NCI-H1105 (cell line): ENCODE measurements around the gene NECAB2.
A peak's percentile ranks its signal among the peaks of the same experiment; 100 is the strongest.

ENCODE experiments used
- DNase-seq: peaks from one replicate; lab custom pipeline; 2025; lab: John Stamatoyannopoulos, UW

Gene NECAB2

DNA sequence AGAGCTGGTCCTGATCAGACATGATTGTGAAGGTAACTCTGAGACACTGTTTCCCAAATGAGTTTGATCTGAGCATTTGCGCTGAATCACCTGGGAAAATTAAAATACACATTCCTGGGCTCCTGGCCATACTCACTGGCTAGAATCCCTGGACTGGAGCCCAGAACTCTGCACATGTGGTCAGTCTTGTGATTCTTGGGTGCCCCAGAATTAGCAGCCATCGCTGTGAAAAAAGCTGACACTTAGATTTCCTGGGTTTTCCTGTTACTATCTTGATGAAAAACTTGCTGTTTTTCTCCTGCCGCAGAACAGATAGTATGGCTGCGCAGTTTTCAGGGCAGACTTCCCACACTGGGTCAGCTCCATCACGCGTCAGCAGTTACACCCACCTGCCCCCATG lies 24.6 kb downstream of the NECAB2 start:
- no peak for DNase-seq

DNA sequence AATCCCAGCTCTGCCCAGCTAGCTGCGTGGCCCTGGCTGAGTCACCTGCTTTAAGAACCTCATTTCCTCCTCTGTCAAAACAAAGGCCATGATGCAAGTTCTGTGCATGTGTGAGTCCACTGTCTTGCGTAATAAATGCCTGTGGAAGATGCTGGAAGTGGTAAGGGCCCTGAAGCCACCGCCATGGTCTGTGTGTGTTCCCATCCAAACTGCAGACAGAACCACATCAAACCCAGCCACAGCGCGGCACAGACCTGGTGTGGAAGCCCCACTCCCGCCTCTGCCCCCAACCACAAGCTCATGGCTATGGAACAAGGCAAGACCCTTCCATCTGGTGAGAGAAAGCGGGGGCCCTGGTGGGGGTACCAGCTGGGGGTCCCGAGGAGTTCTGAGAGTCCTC lies 26.0 kb downstream of the NECAB2 start:
- DNase-seq, result no peak

DNA sequence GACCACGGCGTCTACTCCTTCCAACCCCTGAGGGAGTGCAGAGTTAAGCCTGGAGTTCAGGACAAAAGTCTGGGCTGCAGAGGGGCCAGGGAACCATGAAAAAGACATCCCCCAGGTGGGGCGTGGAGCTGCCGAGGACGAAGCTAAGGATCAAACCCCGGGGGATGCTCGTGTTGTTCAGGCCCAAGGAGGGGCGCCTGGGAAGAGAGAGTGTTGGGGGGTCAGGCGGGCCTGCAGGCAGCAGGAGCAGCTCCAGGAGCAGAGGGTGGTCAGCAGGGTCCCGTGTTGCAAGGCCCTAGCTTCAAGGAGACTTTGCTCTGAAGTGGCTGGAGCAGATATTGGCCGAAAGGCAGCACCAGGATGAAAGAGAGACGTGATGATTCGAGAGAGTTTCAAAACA lies 26.7 kb downstream of the NECAB2 start:
- no peak for DNase-seq

DNA sequence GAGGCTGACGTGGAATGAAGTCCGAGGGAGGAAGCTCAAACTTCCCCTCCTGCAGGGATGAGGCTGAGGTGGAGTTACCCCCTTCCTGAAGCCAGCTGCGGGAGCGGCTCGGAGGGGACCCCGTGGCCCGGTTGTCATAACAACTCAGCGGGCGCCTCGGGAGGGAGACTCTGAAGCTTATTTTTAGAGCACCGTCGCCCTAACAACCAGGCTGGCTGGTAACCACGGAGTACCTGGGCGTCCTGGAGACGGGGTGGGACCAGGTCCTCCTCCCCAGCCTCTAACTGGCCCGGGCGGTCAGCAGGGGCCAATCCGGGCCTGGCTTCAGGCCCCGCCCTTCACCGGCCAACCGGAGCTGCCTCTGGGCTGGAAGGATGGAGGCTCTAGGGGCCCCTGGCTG lies 27.7 kb downstream of the NECAB2 start:
- DNase-seq, result peak; percentile 12

DNA sequence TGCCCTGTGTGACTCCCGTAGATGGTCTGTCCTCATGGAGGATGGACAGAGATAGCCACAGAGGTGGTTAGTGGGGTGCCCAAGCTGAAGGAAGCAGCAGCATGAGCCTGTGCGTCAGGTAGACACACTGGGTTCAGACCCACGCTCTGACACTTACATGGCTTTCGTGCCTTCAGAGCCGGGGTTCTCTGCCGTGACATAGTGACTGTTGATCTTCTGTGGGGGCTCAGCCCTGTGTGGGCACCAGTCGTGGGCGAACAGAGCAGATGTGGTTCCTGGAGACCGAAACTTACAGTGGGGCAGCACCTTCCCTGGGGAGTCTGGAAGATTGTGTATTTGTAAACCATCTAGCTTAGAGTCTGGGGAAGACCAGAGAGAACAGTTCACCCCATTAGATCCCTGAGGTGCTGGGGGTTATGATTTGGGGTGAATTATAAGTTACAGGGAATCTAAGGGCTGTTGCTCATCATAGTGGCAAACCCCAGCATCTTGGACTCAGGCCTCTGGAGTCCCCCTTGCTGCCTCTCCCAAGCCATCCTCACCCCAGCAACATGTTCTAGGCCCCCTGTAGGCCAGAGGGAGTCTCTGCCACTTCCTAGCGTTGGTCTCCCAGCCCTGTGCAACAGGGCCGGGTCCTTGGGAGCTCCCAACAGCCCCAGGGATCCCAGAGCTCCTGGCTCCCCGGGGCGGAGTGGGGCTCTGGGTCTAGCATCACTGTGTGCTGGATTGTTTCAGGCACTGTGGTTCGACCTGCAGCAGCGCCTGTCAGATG lies 28.6 kb downstream of the NECAB2 start:
- no peak for DNase-seq

DNA sequence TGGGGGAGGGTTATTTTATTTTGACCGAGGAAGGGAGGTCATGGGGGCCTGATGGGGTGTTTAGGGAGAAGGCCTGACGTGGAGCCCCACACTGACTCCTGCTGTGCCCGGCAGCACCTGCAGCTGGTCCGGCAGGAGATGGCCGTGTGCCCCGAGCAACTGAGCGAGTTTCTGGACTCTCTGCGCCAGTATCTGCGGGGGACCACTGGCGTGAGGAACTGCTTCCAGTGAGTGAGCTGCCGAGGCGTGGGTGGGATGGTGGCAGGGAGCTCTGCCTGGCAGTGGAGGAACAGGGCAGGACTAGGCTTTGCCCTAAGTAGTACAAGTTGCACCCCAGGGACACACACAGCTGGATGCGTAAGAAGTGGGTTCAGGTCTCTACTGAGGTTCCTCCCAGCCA lies 30.0 kb downstream of the NECAB2 start:
- DNase-seq, result no peak

DNA sequence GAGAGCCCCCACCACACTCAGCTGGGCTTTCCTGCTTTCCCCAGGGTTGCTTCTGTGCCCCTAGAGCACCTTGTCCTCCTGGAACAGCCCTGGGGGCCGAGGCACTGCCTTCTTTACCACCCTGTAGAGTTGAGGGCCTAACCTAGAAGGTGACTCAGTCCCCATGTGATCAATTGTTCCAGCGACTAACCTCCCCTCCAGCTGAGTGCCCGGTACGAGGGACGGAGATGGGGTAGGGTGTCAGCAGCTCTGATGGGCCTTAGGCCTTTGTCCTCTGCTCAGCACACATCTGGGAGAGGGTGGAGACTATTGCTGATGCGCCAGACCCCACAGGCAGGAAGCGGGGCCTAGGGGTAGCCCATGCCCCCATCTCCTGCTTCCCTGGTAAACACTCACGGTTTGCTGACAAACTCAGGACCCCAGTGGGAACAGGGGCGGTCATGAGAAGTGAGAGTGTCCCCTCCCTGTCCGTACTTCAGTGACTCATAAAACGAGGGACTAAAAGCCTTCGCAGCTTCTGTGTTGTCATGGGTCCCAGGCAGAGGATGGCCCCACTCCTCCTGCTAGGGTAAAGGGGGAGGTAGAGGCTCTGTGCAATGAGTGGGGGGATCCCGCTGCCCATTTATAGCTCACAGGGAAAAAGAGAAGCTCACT lies 33.1 kb downstream of the NECAB2 start:
- DNase-seq, result no peak

DNA sequence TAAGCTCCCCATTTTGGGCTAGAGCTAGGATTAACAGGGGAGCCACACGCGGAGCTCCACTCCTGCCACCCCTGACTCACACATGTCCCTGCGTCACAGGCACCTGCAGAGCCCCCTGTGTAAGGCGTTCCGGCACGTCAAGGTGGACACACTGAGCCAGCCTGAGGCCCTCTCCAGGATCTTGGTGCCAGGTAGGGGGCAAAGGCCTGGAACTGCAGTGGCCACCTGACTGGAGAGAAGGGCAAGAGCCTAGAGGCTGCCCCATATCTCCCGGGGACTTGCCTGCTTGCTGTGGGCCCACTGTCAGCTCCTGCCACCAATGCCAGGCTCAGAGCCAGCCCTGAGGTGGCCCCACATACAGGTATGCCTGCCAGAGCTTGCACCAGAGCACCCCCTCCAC lies 33.7 kb downstream of the NECAB2 start:
- no peak for DNase-seq

DNA sequence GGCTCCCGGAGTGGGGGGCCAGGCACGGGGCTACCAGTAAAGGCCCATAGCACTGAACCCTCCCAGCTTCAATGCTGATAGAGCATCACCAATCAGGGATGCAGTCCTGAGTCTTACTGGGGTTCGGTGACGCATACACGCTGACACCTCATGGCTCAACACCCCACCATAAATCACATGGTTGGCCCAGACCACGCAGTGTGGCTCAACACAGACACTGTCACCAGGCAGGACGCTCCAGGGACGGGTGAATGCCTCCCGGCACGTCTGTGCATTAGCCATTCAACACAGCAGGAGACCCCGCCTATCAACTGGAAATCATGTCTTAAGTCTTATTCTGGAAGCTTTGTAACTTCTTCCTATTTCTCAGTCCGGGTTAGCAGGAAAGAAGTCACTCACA lies 35.0 kb downstream of the NECAB2 start:
- DNase-seq, result no peak

DNA sequence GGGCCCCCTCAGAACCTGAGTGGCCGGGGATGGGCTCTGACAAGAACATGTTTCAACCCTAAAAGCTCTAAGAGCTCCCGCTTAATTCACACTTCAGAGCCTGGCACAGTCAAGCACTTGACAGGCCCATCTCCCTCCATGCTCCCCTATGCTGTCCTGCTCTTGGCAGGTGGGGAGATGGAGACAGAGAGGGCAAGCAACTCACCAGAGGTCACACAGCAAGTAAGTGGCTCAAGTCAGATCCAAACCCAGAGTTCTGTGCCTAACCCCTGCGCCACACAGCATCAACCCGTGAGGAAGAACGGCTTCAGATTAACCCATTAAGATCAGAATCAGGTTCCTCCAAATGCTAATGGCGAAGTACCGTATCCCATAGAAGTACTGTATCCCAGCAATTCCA lies 36.4 kb downstream of the NECAB2 start:
- DNase-seq, result no peak

DNA sequence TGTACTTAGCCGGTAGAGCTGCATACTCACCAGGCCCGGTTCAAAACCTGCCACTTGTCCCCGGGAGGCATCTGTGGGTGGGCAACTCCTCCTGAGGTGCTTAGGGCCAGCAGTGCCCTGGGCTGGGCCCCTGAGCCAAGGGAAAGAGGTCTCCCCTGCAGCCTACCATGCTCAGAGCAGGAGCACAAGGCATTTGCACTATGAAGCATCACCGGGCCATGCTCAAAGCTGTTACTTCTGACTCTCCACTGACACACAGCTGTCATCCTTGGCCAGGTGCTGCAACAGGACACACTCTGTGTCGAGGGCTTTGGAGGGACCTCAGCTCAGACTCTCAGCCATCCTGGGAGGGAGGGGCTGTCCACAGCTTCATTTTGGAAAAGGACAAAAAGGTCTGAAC lies 37.3 kb downstream of the NECAB2 start:
- DNase-seq, result no peak

DNA sequence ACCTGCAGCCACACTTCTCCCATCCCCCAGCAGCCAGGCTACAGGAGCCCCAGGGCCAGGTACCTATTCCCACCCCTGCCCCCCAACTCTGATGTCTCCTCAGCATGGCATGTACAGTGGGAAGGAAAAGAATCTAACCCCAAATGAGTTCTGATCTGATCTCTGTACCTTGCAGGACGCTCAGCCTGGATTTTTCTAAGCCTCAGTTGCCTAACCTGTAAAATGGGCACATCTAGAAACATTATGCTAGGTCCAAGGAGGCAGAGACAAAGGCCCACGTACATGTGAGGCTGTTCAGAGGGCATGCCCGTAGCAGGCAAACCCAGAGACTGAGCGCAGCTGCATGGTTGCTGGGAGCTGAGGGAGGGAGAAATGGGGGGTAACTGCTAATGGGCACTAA lies 39.5 kb downstream of the NECAB2 start:
- no peak for DNase-seq

DNA sequence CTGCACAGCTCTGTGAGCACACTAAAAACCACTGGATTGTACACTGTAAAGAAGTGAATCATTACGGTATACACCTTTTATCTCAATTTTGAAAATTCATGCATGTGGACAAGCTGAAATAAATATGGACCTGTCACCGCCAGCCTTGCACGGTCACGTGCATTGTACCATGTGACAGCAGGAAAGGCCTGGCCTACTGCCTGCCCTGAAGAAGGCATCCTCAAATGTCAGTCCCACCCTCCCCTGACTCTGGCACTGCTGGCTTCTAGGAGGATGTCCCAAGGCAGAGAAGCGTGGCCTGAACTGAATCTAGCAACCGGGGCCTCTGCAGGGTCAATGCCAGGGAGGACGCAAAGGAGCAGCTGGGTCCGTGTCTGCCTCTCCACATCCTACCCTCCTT lies 39.9 kb downstream of the NECAB2 start:
- no peak for DNase-seq

DNA sequence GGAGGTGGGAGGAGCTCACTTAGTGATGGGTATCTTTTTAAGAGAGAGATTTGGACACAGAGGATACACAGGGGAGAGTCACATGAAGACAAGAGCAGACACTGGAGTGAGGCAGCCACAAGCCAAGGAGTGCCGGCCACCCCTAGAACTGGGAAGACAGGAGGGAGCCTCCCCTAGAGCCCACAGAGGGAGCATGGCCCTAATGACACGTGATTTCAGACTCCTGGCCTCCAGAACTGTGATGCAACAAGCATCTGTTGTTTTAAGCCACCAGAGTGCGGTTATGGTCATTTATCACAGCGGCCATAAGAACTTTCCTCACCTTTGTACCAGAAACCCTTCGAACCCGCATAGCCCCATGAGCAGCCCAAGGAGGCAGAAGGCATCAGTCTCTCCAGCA lies 41.2 kb downstream of the NECAB2 start:
- no peak for DNase-seq

DNA sequence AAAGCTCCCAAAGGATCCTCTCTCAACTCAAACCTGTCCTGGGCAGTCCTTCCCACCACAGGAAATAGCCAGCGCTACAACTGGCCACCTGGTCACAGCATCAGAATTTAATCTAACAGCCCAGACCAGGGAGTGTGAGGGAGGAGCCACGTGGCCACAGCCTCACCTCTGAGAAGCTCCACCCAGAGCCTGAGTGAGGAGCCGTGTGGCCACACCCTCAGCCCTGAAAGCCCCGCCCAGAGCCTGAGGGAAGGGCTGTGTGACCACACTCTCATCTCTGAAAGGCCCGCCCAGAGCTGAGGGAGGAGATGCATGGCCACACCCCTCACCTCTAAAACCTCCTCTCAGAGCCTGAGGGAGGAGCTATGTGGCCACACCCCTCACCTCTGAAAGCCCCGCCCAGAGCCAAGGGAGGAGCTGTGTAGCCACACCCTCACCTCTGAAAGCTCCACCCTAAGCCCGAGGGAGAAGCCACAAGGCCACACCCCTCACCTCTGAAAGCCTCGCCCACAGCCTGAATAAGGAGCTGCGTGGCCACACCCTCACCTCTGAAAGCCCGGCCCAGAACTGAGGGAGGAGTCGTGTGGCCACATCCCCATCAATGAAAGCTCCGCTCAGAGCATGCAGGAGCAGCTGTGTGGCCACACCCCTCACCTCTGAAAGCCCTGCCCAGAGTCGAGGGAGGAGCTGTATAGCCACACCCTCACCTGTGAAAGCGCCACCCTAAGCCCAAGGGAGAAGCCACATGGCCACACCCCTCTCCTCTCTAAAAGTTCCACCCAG lies 45.9 kb downstream of the NECAB2 start:
- no peak for DNase-seq

DNA sequence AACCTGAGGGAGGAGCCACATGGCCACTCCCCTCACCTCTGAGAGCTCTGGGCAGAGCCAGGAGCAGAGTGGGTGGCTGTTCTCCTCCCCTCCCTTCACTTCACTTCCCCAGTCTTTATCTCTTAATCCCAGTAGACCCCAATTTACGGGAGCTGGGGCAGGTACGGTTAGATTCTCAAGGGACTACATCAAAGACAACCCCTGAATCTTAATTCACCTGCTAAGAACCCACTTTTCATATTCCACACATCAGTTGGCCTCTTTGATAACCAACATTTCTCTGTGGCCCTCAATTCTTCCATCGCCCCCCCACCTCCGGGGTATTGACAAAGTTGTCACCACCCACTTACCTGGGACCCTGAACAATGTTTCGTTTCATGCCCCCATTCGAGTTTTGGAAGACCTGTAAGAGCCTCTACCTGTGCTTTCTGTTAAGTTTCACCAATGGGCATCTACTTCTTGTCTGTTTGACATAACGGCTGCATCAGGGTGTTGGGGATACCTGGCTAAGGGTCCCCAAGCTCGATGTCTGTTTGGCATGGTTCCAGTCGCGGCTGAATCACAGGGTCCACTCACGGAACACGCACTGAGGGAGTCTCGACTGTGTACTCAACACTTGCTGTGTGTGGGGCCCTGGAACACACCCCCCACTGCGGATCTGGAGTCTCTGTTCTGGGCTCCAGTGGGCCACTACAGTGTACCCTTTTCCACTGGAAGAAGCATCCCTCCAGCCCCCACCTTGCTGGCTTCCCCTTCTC lies 46.7 kb downstream of the NECAB2 start:
- DNase-seq, result no peak

DNA sequence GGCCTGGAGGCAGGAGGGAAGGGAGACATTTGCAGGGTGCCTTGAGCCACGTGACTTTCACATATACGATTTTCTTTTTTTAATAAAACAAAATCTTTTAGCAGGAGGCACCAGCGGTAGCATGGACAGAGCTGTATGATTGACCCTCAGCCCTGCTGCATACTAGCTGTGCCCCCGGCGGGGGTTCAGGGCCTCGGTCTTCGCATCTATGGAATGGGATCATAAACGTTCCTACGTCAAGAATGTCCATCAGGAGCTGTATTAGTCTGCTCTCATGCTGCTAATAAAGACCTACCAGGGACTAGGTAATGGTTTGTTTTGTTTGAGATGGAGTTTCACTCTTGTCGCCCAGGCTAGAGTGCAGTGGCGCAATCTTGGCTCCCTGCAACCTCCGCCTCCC lies 47.4 kb downstream of the NECAB2 start:
- DNase-seq, result no peak

DNA sequence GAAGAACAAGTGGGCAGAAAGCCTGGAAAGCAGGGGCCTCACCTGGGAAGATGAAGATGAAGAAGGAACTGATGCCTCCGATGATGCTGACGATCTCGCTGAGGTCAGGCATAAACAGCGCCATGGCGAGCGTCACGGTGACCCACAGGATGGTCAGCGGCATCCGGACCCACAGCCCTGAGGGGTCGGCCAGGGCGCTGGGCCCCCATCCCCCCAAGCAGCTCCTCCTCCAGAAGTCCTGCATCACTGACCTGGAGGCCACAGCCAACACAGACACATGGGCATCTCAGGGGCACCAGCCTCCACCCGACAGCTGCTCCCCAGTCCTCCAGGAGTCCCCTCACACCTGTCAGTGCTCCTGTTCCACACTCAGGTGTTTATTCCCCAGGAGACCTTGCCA lies 48.4 kb downstream of the NECAB2 start:
- DNase-seq, result no peak

DNA sequence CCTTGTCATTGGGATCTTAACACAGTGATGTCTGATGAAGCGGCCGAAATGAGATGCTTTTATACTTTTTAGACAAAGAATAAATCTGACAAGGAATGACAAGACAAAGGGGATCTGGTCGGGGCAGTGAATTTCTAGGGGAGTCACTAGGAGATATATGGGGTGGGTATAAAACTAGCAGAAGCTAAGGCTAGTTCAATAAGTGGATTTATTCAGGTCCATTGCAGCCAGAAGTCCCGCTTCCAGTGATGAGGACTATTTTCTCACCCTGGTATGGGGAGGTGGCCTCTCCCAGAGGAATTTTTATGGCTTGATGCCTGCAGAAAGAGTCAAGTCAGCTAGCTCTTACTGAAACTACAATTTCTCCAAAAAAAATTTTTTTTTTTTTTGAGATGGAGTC lies 50.7 kb downstream of the NECAB2 start:
- no peak for DNase-seq

DNA sequence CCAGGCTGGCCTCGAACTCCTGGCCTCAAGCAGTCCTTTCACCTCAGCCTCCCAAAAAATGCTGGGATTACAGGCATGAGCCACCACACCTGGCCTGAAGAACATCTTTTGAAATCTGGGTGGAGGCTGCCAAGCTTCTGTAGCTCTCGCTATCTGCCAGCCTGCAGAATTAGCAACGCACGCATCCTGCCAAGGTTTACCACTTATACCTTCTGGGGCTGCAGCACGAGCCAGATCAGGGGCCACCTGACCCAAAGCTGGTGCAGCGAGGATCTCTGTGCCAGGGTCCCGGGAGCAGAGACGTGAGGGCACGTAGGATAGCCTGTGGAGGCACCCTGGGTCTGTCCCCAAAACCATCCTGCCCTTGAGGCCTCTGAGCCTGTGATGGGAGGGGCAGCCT lies 52.3 kb downstream of the NECAB2 start:
- no peak for DNase-seq

DNA sequence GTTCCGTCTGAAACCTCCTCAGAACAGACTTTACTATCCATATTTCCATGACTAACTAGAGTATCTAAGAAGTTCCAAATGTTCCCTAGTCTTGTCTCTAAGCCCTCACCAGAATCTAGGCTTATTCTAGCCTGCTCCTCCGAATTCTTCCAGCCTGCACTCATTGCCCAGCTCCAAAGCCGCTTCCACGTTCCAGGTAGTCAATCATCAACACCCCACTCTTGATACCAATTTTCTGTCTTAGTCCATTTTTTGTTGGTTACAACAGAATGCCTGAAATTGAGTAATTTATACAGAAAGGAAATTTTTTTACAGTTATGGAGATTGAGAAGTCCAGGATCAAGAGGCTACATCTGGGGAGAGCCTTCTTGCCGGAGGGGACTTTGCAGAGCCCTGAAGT lies 53.4 kb downstream of the NECAB2 start:
- no peak for DNase-seq

DNA sequence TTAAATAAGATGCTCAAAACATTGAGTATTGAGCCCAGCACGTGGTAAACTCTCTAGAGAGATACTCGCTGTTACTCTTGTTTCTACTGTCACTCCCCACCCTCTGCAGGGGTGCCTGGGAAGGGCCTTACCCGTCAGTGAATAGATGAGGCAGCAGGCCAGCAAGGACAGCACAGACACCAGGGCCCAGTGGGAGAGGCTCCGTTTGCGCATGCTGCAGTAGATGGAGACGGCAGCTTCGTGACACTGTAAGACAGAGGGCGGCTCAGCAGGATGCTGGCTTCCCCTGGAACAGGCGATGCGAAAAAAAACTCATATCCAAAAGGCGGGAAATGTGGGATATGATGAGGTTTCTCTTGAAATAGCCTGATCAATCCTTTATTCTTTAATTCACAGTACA lies 54.6 kb downstream of the NECAB2 start:
- no peak for DNase-seq

DNA sequence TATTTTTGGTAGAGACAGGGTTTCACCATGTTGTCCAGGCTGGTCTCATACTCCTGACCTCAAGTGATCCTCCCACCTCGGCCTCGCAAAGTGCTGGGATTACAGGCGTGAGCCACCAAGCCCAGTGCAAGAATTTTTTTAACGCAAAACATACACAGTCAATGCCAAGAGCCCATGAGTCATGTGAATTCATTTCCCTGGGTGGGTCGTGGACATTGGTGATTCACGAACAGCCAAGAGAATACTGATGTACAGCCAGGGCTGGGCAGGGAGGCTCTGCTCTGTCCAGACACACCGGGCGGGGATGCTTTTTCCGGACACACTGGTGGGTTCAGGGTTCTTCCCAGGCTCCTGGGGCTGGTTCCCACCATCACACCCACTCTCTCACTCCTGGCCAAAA lies 56.8 kb downstream of the NECAB2 start:
- DNase-seq, result no peak
